HEK293T (cell line): Measurements from ENCODE around the gene GYG2.

Source experiments
- ARNT ChIP-seq: fragments of 450-650 bp; IDR thresholded peaks from 2 replicates; pipeline ENCODE4 v1.6.1; 2017; ENCODE audit warnings: mild to moderate bottlenecking
- BHLHE40 ChIP-seq: fragments of 450-650 bp; IDR thresholded peaks from 2 replicates; pipeline ENCODE4 v1.6.1; 2016; ENCODE audit warnings: mild to moderate bottlenecking, moderate library complexity, borderline replicate concordance
- ELF4 ChIP-seq: fragments of 450-650 bp; IDR thresholded peaks from 2 replicates; pipeline ENCODE4 v1.6.1; 2017; ENCODE audit warnings: antibody characterized with exemption
- FOXA1 ChIP-seq: fragments of 450-650 bp; IDR thresholded peaks from 2 replicates; pipeline ENCODE4 v1.6.1; 2016; ENCODE audit warnings: mild to moderate bottlenecking
- FOXM1 ChIP-seq: fragments of 450-650 bp; IDR thresholded peaks from 2 replicates; pipeline ENCODE4 v1.6.1; 2017; ENCODE audit warnings: mild to moderate bottlenecking, borderline replicate concordance
- HDGF ChIP-seq: fragments of 450-650 bp; IDR thresholded peaks from 2 replicates; pipeline ENCODE4 v1.6.1; 2017; ENCODE audit warnings: antibody characterized with exemption, borderline replicate concordance
- L3MBTL2 ChIP-seq: fragments of 450-650 bp; conservative IDR thresholded peaks from 2 replicates; pipeline ENCODE4 v1.6.1; 2016; ENCODE audit warnings: mild to moderate bottlenecking
- LEF1 ChIP-seq: fragments of 450-650 bp; IDR thresholded peaks from 2 replicates; pipeline ENCODE4 v1.6.1; 2017; ENCODE audit warnings: mild to moderate bottlenecking, borderline replicate concordance
- SP1 ChIP-seq: fragments of 450-650 bp; IDR thresholded peaks from 2 replicates; pipeline ENCODE4 v1.6.1; 2017
- TF ChIP-seq, protein P1 (sequence below): fragments of 450-650 bp; IDR thresholded peaks from 2 replicates; pipeline ENCODE4 v1.6.1; 2016

GRCh38 chrX:2831471-2832228, 2.9 kb downstream of the GYG2 start:
- TF ChIP-seq BHLHE40 (no peak), LEF1 (no peak), FOXA1 (no peak), L3MBTL2 (no peak), ELF4 (no peak), SP1 (no peak), FOXM1 (no peak), HDGF (no peak), ARNT (no peak)
- TF ChIP-seq, protein P1, sequence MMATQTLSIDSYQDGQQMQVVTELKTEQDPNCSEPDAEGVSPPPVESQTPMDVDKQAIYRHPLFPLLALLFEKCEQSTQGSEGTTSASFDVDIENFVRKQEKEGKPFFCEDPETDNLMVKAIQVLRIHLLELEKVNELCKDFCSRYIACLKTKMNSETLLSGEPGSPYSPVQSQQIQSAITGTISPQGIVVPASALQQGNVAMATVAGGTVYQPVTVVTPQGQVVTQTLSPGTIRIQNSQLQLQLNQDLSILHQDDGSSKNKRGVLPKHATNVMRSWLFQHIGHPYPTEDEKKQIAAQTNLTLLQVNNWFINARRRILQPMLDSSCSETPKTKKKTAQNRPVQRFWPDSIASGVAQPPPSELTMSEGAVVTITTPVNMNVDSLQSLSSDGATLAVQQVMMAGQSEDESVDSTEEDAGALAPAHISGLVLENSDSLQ = peak; percentile 10; the same call in 1 of the 2 replicates
